ENCODE data around the gene ADIPOR2. TPM values are rescaled to one million over a fixed set of nuclear protein-coding genes. Genes with fewer than 3 reads are reported as not detected.

The ADIPOR2 gene
- total RNA-seq, 1 donor from 2014 or later: 22.7 TPM

GRCh38 chr12:1826867-1827705 lies 136.2 kb downstream of the ADIPOR2 start:
- Histone ChIP-seq H3K4me3 (ENCODE audit: low read depth, low read length) (no peak overlapping the region), H3K36me3 (ENCODE audit: control insufficient read depth, insufficient read depth, low read length) (no peaks in the 10 kb centered on the region), H3K27me3 (ENCODE audit: control insufficient read depth, insufficient read depth, low read length) (peaks cover 84% of the 10 kb centered on the region)
- TF ChIP-seq CTCF (IDR thresholded peaks at IDR 0.05; ENCODE audit: insufficient read depth, low read length, poor library complexity, severe bottlenecking): no peak
- DNase-seq (ENCODE audit: low read depth): no peak

DNA sequence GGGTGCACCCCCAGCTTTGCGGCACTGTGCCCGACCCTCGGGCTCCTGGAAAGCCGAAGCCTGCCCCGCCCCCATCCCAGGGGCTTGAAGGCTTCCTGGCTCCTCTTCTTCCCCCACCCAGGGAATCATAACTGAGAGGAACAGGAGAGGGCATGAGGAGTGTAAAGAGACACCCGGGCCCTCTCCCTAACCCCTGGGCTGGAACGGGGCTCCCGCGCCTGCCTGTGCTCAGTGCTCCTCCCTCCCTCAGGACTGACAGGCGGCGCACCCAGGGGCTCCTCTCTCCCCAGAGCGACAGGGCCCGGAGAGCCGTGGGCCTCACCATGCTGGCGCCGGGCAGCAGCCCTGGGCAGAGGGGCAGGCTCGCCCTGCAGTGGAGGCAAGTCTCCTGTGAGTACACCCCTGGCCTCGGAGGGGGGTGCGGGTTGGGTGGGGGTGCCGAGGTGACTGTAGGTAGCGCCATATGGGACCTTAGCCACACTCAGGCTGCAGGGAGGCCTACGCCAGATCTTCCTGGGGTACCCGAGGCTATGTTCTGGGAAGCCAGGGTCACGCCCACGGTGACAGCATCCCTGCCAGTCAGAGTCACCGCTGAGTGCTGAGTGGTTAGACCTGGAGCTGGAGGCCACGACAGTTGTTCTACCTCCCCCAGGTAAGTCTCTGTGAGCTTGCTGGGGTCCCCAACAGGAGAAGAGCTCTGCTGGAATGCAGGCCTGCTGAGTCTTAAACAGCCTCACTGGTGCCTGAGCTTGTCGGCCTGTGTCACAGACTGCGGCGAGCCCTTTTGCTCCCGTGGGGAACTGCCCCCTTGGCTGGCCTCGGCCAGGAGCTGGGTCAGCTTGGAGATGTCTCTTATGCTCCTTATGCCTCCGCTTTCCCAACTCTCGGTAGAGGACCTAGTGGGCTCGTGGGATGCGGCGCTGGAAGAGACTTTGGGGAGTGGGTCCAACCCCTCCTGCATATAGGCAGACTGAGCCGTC lies 137.2 kb downstream of the ADIPOR2 start:
- Histone ChIP-seq H3K4me3 (ENCODE audit: low read depth, low read length) (no peak overlapping the region), H3K27me3 (ENCODE audit: control insufficient read depth, insufficient read depth, low read length) (peaks cover 76% of the 10 kb centered on the region), H3K36me3 (ENCODE audit: control insufficient read depth, insufficient read depth, low read length) (no peaks in the 10 kb centered on the region)
- no peak for TF ChIP-seq CTCF (IDR thresholded peaks at IDR 0.05; ENCODE audit: insufficient read depth, low read length, poor library complexity, severe bottlenecking)
- no peak for DNase-seq (ENCODE audit: low read depth)

DNA sequence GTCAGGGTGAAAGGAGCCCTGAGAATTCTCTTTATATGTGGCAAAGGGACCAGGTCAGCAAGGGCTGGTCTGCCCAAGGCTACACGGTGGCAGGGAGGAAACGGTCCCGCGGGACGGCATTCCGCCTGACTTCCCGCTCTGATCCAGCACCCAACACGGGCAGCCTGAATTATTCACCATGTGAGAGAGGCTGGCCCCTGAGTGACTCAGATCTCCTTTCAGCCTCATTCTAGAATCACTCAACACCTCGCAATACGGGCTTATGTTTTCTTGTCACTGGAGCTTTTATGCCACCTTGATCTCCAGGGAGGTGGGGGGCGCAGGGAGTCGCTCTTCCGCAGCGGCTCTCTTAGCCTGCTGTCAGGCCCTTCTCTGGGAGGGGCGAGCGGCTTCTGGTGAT lies 138.0 kb downstream of the ADIPOR2 start:
- H3K36me3 ChIP-seq (ENCODE audit: control insufficient read depth, insufficient read depth, low read length): no peaks in the 10 kb centered on the region
- DNase-seq (ENCODE audit: low read depth): no peak
- H3K27me3 ChIP-seq (ENCODE audit: control insufficient read depth, insufficient read depth, low read length): peaks cover 75% of the 10 kb centered on the region
- no peak for TF ChIP-seq CTCF (IDR thresholded peaks at IDR 0.05; ENCODE audit: insufficient read depth, low read length, poor library complexity, severe bottlenecking)
- no peak overlapping the region for H3K4me3 ChIP-seq (ENCODE audit: low read depth, low read length)

DNA sequence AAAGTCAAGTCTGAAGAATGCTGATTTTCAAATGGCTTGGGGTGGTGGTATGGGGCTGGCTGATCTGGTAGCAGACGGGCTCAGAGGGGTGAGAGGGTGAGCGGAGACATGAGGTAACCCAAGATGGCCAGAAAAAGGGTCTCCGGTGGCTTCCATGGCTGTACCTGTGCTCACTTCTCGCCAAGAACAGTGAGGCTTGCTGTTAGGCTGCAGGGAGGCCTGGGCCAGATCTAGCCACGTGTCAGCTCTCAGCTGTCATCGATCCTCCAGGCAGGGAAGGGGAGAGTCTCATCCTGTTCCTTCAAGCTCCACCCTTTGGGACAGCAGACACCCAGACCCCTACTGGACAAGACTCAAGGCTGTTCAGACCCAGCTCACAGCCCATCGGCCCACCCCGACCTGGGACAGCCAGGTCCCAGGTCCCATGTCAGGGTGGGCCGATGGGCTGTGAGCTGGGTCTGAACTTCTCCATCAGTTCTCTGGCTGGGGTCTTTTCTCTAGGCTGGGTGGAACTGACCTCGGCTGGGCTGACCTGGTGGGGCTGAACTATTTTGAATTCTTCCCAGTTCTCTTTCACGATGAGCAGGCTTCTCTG lies 138.5 kb downstream of the ADIPOR2 start:
- H3K36me3 ChIP-seq (ENCODE audit: control insufficient read depth, insufficient read depth, low read length): no peaks in the 10 kb centered on the region
- no peak for TF ChIP-seq CTCF (IDR thresholded peaks at IDR 0.05; ENCODE audit: insufficient read depth, low read length, poor library complexity, severe bottlenecking)
- no peak for DNase-seq (ENCODE audit: low read depth)
- no peak overlapping the region for H3K4me3 ChIP-seq (ENCODE audit: low read depth, low read length)
- H3K27me3 ChIP-seq (ENCODE audit: control insufficient read depth, insufficient read depth, low read length): peaks cover 73% of the 10 kb centered on the region

- no peak for DNase-seq (ENCODE audit: low read depth)
- no peak overlapping the region for H3K4me3 ChIP-seq (ENCODE audit: low read depth, low read length)
- H3K36me3 ChIP-seq (ENCODE audit: control insufficient read depth, insufficient read depth, low read length): no peaks in the 10 kb centered on the region
- no peak for TF ChIP-seq CTCF (IDR thresholded peaks at IDR 0.05; ENCODE audit: insufficient read depth, low read length, poor library complexity, severe bottlenecking)
- peaks cover 68% of the 10 kb centered on the region for H3K27me3 ChIP-seq (ENCODE audit: control insufficient read depth, insufficient read depth, low read length)
Measured at GRCh38 chr12:1830401-1830845, 139.6 kb downstream of the ADIPOR2 start.
